ENCODE data around the gene NCF4.

NCF4 gene

DNA sequence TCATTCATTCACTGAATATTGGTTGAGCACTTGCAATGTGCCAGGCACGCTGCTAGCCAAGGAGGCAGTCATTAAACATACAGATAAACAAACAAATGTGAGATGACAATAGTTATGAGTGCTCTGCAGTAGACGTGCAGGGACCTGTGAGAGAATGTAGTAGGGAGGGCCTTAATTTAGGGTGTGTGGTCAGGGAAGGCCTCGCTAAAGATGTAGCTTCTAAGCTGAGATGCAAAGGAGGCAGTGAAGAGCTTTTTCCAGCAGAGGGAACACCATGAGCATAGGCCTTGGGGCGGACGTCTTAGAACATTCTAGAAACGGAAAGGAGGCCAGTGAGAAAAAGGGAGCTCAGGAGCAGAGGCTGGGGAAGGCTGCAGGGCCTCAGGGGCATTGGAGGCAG, 789 bp upstream of the NCF4 start:
- no peak for TF ChIP-seq CTCF (IDR thresholded peaks at IDR 0.05; ENCODE audit: low read depth, low read length)
- no peak for DNase-seq (ENCODE audit: extremely low read depth, low read depth)

GRCh38 chr22:36860438-36860820, 377 bp upstream of the NCF4 start:
- DNase-seq (ENCODE audit: extremely low read depth, low read depth): no peak
- TF ChIP-seq CTCF (IDR thresholded peaks at IDR 0.05; ENCODE audit: low read depth, low read length): no peak

- no peak for DNase-seq (ENCODE audit: extremely low read depth, low read depth)
- no peak for TF ChIP-seq CTCF (IDR thresholded peaks at IDR 0.05; ENCODE audit: low read depth, low read length)
These were observed 1.7 kb downstream of the NCF4 start for GRCh38 chr22:36862251-36863242.

DNA sequence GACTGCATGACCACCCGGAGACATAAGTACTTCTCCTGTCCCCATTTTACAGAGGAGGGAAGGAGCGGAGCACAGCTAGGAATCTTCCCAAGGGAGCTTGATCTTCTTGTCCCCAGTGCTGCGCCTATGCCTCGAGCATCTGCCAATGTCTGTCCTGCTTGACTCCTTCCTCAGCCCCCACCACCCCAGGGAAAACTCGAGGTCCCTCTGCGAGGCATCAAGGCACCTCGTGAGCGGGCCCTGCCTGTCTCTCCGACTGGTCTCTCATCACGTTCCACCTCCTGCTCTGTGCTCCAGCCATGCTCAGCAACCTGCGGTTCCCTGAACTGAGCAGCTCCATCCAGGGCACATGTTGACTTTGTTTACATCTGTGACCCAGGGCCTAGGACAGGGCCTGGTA, 2.5 kb downstream of the NCF4 start:
- no peak for TF ChIP-seq CTCF (IDR thresholded peaks at IDR 0.05; ENCODE audit: low read depth, low read length)
- DNase-seq (ENCODE audit: extremely low read depth, low read depth): no peak

DNA sequence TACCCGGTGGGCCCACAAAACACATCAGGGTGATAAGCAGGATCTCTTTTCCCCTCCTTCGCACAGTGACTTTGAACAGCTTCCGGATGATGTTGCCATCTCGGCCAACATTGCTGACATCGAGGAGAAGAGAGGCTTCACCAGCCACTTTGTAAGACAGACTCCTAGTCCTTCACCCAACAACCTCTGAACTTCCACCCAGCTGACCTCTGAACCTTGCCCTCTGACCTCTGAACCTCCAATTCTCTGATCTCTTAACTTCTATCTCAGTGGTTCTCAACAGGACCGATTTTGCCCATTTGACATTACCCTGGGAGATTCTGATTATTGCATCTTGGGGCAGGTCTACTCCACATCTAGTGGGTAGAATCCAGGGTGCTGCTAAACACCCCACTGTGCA, 3.2 kb downstream of the NCF4 start:
- no peak for DNase-seq (ENCODE audit: extremely low read depth, low read depth)
- no peak for TF ChIP-seq CTCF (IDR thresholded peaks at IDR 0.05; ENCODE audit: low read depth, low read length)

DNA sequence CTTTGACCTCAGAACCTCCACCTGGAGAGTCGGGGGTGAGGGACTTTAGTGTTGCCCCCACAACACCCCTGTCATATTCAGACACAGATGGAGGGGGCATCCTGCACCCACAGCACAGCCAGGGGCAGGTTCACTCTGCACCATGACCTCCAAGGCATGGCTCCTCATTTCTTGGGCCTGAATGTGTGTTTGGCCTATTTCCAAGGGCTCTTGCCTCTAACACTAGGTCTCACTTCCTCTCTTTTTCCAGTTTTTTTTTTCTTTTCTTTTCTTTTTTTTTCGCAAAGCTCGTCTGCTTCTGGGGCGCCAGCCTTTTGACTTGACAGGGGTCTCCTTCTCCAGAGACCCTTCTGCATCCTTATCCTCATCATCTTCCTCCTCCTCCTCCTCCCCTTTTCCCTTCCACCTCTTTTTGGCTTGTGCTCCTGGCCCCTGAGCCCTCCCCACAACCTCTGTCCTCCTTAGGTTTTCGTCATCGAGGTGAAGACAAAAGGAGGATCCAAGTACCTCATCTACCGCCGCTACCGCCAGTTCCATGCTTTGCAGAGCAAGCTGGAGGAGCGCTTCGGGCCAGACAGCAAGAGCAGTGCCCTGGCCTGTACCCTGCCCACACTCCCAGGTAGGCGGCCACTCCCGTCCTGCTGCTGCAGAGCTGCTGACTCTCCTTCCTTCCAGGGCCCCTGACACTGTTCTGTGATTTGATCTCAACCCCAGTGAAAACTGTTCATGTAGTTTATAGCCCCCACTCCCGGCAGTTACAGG, 3.8 kb downstream of the NCF4 start:
- no peak for DNase-seq (ENCODE audit: extremely low read depth, low read depth)
- no peak for TF ChIP-seq CTCF (IDR thresholded peaks at IDR 0.05; ENCODE audit: low read depth, low read length)

- TF ChIP-seq CTCF (IDR thresholded peaks at IDR 0.05; ENCODE audit: low read depth, low read length): no peak
- DNase-seq (ENCODE audit: extremely low read depth, low read depth): no peak
These were observed 4.5 kb downstream of the NCF4 start for GRCh38 chr22:36865346-36865745.

All from AG09319 (cell line).